Stomach (tissue), 4 donors: ENCODE measurements around the gene DUSP7.

Experiments
- EP300 ChIP-seq: sonication (generic); formaldehyde crosslinking; IDR thresholded peaks from one replicate; pipeline ENCODE4 v1.6.1; 2017; ENCODE audit warnings: antibody characterized with exemption
- POLR2AphosphoS5 ChIP-seq, 3 donors: sonication (generic); formaldehyde crosslinking; IDR thresholded peaks; one replicate each; pipeline ENCODE4 v1.6.1; 2016; ENCODE audit warnings: antibody characterized with exemption in 3 of 3
- TF ChIP-seq, protein P1 (sequence below), 7 experiments: fragments of 450-650 bp in 4 of 7; fragments of 200-600 bp in 3 of 7; sonication (generic) in 3 of 7; IDR thresholded peaks; one replicate each; pipeline ENCODE4 v1.5.1; 2016 to 2019; ENCODE audit warnings: antibody characterized with exemption in 7 of 7, control low read depth in 2 of 7, mild to moderate bottlenecking in 1 of 7

DNA sequence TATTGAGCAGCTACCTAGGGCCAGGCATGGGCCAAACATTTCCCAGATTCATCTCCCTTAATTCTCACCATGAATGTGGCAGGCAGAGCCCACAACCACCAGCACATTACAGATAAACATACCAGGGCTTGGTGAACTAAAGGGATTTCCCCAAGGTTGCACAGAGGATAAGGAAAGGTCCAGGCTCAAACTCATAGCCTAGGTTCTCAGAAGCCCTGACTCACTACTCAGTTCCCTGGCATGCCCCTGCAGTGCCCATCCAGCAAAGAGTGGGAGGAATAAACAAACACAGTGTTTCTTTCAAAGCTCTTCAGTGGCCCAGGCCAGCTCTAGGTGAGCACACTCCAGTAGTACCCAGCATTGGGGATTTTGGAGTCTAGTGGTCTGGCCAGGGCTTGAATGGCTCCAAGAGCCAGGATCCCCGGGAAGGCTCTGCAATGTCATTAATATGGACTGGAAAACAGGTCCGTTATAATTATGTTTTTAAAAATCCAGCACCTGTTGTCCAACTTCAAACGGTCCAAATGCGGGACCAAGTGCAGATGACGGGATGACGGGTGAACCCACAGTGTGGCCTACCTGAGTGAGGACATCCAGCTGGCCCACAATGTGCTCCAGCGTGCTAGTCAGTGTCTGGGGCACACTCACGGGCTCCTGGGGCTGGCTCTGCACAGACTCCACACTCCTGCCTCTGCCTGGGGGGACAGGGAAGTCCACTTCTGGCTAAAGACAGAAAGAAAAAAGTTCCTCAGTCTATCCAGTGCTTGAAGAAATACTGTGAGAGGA lies 39.8 kb upstream of the DUSP7 start:
- TF ChIP-seq, protein P1, sequence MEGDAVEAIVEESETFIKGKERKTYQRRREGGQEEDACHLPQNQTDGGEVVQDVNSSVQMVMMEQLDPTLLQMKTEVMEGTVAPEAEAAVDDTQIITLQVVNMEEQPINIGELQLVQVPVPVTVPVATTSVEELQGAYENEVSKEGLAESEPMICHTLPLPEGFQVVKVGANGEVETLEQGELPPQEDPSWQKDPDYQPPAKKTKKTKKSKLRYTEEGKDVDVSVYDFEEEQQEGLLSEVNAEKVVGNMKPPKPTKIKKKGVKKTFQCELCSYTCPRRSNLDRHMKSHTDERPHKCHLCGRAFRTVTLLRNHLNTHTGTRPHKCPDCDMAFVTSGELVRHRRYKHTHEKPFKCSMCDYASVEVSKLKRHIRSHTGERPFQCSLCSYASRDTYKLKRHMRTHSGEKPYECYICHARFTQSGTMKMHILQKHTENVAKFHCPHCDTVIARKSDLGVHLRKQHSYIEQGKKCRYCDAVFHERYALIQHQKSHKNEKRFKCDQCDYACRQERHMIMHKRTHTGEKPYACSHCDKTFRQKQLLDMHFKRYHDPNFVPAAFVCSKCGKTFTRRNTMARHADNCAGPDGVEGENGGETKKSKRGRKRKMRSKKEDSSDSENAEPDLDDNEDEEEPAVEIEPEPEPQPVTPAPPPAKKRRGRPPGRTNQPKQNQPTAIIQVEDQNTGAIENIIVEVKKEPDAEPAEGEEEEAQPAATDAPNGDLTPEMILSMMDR (IDR thresholded peaks at IDR 0.05), result no peak
- TF ChIP-seq POLR2AphosphoS5 (IDR thresholded peaks at IDR 0.05), result no peak
- TF ChIP-seq EP300, result no peak
